Sigmoid colon (tissue), 7 donors: ENCODE measurements around the gene LY6G6D. TPM values are rescaled to one million over a fixed set of nuclear protein-coding genes. Genes with fewer than 3 reads are reported as not detected.

Experiments used
- DNase-seq: peaks from one replicate; pipeline ENCODE4 v3.0.0-alpha.2; 2019
- H3K27ac ChIP-seq, 4 donors: fragments of 200-600 bp; sonication (generic); one replicate each; pipeline ENCODE4 v1.5.1; 2016 to 2019; ENCODE audit warnings: mild to moderate bottlenecking in 1 of 4
- H3K27me3 ChIP-seq, 3 donors: fragments of 200-600 bp; sonication (generic); one replicate each; pipeline ENCODE4 v1.5.1; 2019; ENCODE audit warnings: mild to moderate bottlenecking in 1 of 3
- H3K36me3 ChIP-seq, 4 donors: fragments of 200-600 bp; sonication (generic); one replicate each; pipeline ENCODE4 v1.5.1; 2016 to 2019
- H3K4me1 ChIP-seq, 4 donors: fragments of 200-600 bp; sonication (generic); one replicate each; pipeline ENCODE4 v1.5.1; 2017 to 2019
- H3K4me3 ChIP-seq, 4 donors: fragments of 200-600 bp; sonication (generic); one replicate each; pipeline ENCODE4 v1.5.1; 2017 to 2019; ENCODE audit warnings: mild to moderate bottlenecking in 2 of 4, moderate library complexity in 1 of 4
- H3K9me3 ChIP-seq, 4 donors: fragments of 200-600 bp in 3 of 4; sonication (generic) in 3 of 4; one replicate each; pipeline versions ENCODE4 v1.5.1 to v1.6.1; 2013 to 2019
- EP300 ChIP-seq, 4 donors: sonication (generic); formaldehyde crosslinking; IDR thresholded peaks; one replicate each; pipeline ENCODE4 v1.6.1; 2017; ENCODE audit warnings: antibody characterized with exemption in 4 of 4
- POLR2A ChIP-seq, 2 donors: fragments of 450-650 bp; IDR thresholded peaks; one replicate each; pipeline ENCODE4 v1.6.1; 2016; ENCODE audit warnings: antibody characterized with exemption in 2 of 2, mild to moderate bottlenecking in 2 of 2, moderate library complexity in 2 of 2
- POLR2AphosphoS5 ChIP-seq, 4 donors: sonication (generic); formaldehyde crosslinking; IDR thresholded peaks; one replicate each; pipeline ENCODE4 v1.6.1; 2017; ENCODE audit warnings: antibody characterized with exemption in 4 of 4
- WGBS, 2 donors: extraction: QIAGEN DNeasy Blood & Tissue Kit; methylation state at CpG; one replicate each; pipeline ENCODE4 v1.1.7; 2013; 5-methylcytosine and 5-hydroxymethylcytosine counted together
- intact Hi-C: fragments of 100-400 bp; cut with DNase I; formaldehyde crosslinking; loops from one replicate; pipeline ENCODE4 v1.15.1; 2023
- polyA plus RNA-seq, 3 donors: library from polyadenylated mRNA; stranded (reverse); fragments of 200-250 nt; gene quantifications; one replicate each; pipeline ENCODE4 v1.2.3, GENCODE V29; 2013
- total RNA-seq, 4 donors: library from RNA; depleted of rRNA; stranded (reverse); fragments of >200 nt; gene quantifications; one replicate each; pipeline ENCODE4 v1.1.0, GENCODE V29; 2016
- TF ChIP-seq, protein P1 (sequence below), 4 experiments: fragments of 450-650 bp in 3 of 4; fragments of 200-600 bp in 1 of 4; IDR thresholded peaks; one replicate each; pipeline ENCODE4 v1.5.1; 2016 to 2019; ENCODE audit warnings: antibody characterized with exemption in 4 of 4, mild to moderate bottlenecking in 3 of 4, moderate library complexity in 2 of 4
- donor health status: healthy with polysubstance abuse.
- donor health status: Bipolar disorder and iron deficiency.
- donor health status: healthy.

Gene LY6G6D
- total and polyA plus RNA-seq, 7 donors: 0.31 to 21.2 (median 6.4) TPM; not detected in 2

DNA sequence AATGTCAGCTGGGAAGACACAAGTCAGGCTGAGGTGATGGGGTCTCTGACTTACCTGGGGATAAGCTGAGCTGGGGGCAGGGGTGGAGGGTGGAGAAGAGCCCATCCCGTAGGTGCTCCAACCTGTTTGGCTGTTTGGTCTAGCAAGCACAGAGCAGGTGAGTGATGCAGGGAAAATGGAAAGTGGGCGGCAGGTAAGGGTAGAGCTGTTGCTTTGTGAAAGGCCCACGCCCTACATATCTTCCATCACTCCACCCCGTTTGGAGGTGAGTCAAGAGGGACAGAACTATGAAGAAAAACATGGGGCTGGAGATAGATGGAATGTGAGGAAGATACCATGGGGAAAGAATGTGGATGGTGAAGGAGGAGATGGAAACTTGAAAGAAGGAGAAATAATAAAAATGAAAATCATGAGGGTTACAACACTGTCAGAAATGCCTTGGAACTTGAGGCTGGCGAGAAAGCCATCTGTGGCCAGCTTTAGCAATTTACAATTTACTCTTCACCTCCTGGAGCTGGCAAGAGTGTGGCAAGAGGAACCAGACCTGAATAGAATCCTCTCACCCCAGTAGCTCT lies 5.1 kb downstream of the LY6G6D start:
- no peaks in the 10 kb centered on the region for H3K27me3 ChIP-seq
- intact Hi-C loops: no loop called here
- no peaks in the 10 kb centered on the region for H3K9me3 ChIP-seq
- no peak for DNase-seq
- peaks cover 0 to 5% (median 5%) of the 10 kb centered on the region in 4 donors for H3K4me1 ChIP-seq
- TF ChIP-seq POLR2AphosphoS5 (IDR thresholded peaks at IDR 0.05): no peak
- 43 to 79% methylated on average over 5 of the region's 5 CpGs for WGBS, 2 donors
- H3K36me3 ChIP-seq: no peaks in the 10 kb centered on the region
- no peak overlapping the region for H3K27ac ChIP-seq
- no peak overlapping the region for H3K4me3 ChIP-seq

DNA sequence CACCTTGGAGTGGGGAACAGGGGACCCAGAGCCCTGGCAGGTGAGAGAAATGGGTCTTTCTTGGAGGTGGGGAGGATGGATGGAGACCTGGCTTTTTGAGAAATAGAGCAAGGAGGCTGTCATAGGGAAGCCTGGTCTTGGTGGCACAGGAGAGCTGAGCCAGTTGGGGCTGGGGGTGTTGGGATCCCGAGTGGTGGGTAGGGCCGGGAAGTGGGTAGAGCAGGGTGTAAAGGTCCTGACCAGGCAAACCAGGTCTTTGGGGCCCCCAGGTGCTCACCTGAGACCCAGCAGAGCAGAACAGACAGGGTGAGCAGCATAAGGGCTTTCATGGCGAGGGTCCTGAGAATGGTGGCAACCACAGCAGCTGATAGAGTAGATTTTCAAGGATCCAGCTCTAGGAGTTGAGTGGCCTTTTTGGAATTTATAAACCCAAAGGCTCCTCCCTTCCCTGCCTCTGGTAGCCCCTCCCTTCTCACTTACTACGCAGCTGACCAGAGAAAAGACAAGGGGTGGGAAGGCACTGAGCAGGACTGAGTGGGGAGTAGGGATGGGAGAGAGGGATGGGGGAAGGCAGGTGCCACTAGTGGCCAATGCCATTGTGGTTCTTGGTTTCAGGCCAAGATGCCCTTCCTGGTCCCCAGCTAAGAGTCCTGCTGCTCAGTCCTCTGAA lies 6.3 kb downstream of the LY6G6D start, which contains the start of gene LY6G6C:
LY6G6C (minus strand) TSS at position 396 of the 670 bp plus-strand sequence; CDS start at position 329, 67 bp downstream.
- H3K9me3 ChIP-seq: no peaks in the 10 kb centered on the region
- no peak within 1 kb of the TSS for H3K4me3 ChIP-seq
- H3K27ac ChIP-seq: no peak within 1 kb of the TSS
- no peak for TF ChIP-seq POLR2AphosphoS5 (IDR thresholded peaks at IDR 0.05)
- no peak for TF ChIP-seq POLR2A (IDR thresholded peaks at IDR 0.05)
- TF ChIP-seq, protein P1, sequence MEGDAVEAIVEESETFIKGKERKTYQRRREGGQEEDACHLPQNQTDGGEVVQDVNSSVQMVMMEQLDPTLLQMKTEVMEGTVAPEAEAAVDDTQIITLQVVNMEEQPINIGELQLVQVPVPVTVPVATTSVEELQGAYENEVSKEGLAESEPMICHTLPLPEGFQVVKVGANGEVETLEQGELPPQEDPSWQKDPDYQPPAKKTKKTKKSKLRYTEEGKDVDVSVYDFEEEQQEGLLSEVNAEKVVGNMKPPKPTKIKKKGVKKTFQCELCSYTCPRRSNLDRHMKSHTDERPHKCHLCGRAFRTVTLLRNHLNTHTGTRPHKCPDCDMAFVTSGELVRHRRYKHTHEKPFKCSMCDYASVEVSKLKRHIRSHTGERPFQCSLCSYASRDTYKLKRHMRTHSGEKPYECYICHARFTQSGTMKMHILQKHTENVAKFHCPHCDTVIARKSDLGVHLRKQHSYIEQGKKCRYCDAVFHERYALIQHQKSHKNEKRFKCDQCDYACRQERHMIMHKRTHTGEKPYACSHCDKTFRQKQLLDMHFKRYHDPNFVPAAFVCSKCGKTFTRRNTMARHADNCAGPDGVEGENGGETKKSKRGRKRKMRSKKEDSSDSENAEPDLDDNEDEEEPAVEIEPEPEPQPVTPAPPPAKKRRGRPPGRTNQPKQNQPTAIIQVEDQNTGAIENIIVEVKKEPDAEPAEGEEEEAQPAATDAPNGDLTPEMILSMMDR (IDR thresholded peaks at IDR 0.05): no peak
- no peak for TF ChIP-seq EP300 (IDR thresholded peaks at IDR 0.05)
- no peaks in the 10 kb centered on the region for H3K4me1 ChIP-seq
- H3K27me3 ChIP-seq: no peaks in the 10 kb centered on the region
- DNase-seq: no peak
- 84 to 91% methylated on average over 4 of the region's 4 CpGs for WGBS, 2 donors
- intact Hi-C loops: no loop called here
- peaks cover 0 to 11% (median 4%) of the 10 kb centered on the region in 4 donors for H3K36me3 ChIP-seq

DNA sequence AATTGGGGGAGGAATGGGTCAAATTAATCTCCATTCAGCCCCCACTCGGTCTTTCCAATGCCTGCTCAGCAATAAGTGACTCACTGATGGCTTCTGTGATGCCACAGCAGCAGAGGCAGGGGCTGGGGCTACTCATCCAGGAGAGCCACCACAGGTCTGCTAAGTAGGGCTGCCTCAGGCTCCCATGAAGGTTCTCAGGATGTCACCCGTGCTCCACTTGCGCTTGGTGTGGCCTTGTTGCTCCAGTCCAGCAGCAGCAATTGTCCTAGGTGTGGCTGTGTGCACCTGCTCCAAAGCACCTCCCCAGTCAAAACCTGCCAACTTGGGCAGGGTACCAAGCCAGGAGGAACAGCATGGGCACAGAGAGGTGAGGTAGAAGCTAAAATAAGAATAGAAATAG lies 7.0 kb downstream of the LY6G6D start:
- Histone ChIP-seq H3K4me1 (no peaks in the 10 kb centered on the region), H3K9me3 (no peaks in the 10 kb centered on the region), H3K27ac (no peak overlapping the region), H3K36me3 (peaks cover 7 to 18% (median 10%) of the 10 kb centered on the region in 4 donors), H3K4me3 (no peak overlapping the region), H3K27me3 (no peaks in the 10 kb centered on the region)
- intact Hi-C loops: no loop called here
- 44 to 76% methylated on average over 3 of the region's 3 CpGs for WGBS, 2 donors
- no peak for DNase-seq
- TF ChIP-seq EP300 (IDR thresholded peaks at IDR 0.05) (no peak), POLR2A (IDR thresholded peaks at IDR 0.05) (no peak), POLR2AphosphoS5 (IDR thresholded peaks at IDR 0.05) (no peak)
- TF ChIP-seq, protein P1 (IDR thresholded peaks at IDR 0.05): no peak

DNA sequence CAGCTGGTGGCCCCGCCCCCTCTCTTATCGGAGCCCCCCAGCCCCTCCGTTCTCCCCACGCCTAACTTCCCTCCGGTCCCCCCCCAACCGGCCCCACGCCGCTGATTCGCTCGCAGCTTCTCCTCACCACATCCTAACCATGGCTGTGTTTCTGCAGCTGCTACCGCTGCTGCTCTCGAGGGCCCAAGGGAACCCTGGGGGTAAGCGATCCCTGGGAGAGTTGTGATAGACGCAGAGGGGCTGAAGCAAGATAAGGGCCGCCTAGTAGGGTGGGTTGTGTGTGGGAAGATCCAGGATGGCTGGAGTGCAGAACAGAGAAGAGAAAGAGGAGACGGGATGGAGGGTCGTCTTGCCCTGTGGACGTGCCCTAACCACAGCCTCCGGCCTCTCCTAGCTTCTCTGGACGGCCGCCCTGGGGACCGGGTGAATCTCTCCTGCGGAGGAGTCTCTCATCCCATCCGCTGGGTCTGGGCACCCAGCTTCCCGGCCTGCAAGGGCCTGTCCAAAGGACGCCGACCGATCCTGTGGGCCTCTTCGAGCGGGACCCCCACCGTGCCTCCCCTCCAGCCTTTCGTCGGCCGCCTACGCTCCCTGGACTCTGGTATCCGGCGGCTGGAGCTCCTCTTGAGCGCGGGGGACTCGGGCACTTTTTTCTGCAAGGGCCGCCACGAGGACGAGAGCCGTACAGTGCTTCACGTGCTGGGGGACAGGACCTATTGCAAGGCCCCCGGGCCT lies 8.3 kb downstream of the LY6G6D start, which contains the start of gene MPIG6B:
MPIG6B (plus strand) TSS at position 129 of the 735 bp plus-strand sequence; CDS start at position 140, 11 bp downstream.
- H3K27me3 ChIP-seq: no peaks in the 10 kb centered on the region
- peaks cover 0 to 12% (median 8%) of the 10 kb centered on the region in 4 donors for H3K4me1 ChIP-seq
- intact Hi-C loops: no loop called here
- no peaks in the 10 kb centered on the region for H3K9me3 ChIP-seq
- TF ChIP-seq POLR2A (IDR thresholded peaks at IDR 0.05) (no peak), EP300 (IDR thresholded peaks at IDR 0.05) (no peak), POLR2AphosphoS5 (IDR thresholded peaks at IDR 0.05) (no peak)
- TF ChIP-seq, protein P1 (IDR thresholded peaks at IDR 0.05): no peak
- H3K36me3 ChIP-seq: peaks cover 8 to 23% (median 15%) of the 10 kb centered on the region in 4 donors
- 76 to 90% methylated on average over 46 of the region's 46 CpGs for WGBS, 2 donors
- H3K4me3 ChIP-seq: no peak within 1 kb of the TSS
- no peak within 1 kb of the TSS for H3K27ac ChIP-seq
- no peak for DNase-seq
